HEK293 (cell line): ENCODE results near the gene CELSR1.

Experiments
- CTCF ChIP-seq: fragments of 450-650 bp; formaldehyde crosslinking; IDR thresholded peaks from 2 replicates; pipeline ENCODE4 v1.5.1; 2016; ENCODE audit warnings: missing biosample characterization, missing genetic modification characterization
- GLI4 ChIP-seq: fragments of 450-650 bp; formaldehyde crosslinking; IDR thresholded peaks from 2 replicates; pipeline ENCODE4 v1.5.1; 2016; ENCODE audit warnings: missing biosample characterization, missing genetic modification characterization
- PATZ1 ChIP-seq: fragments of 450-650 bp; formaldehyde crosslinking; IDR thresholded peaks from 2 replicates; pipeline ENCODE4 v1.5.1; 2016; ENCODE audit warnings: missing biosample characterization, missing genetic modification characterization
- SETDB1 ChIP-seq: IDR thresholded peaks from one replicate; pipeline ENCODE4 v1.6.1; 2017; ENCODE audit warnings: mild to moderate bottlenecking, low read length, moderate library complexity, mixed read lengths; ENCODE audit not compliant: insufficient read length
- ZNF114 ChIP-seq: fragments of 450-650 bp; formaldehyde crosslinking; IDR thresholded peaks from 2 replicates; pipeline ENCODE4 v1.5.0; 2017; ENCODE audit warnings: missing biosample characterization, missing genetic modification characterization
- ZNF350 ChIP-seq: fragments of 450-650 bp; formaldehyde crosslinking; IDR thresholded peaks from 2 replicates; pipeline ENCODE4 v1.5.0; 2017; ENCODE audit warnings: missing biosample characterization, mild to moderate bottlenecking, missing genetic modification characterization
- ZNF416 ChIP-seq: fragments of 450-650 bp; formaldehyde crosslinking; IDR thresholded peaks from 2 replicates; pipeline ENCODE4 v1.5.1; 2016; ENCODE audit warnings: missing biosample characterization, missing genetic modification characterization
- ZNF530 ChIP-seq: fragments of 450-650 bp; formaldehyde crosslinking; IDR thresholded peaks from 2 replicates; pipeline ENCODE4 v1.5.1; 2016; ENCODE audit warnings: low read depth, missing biosample characterization, missing genetic modification characterization
- ZNF785 ChIP-seq: fragments of 450-650 bp; formaldehyde crosslinking; IDR thresholded peaks from 2 replicates; pipeline ENCODE4 v1.5.1; 2016; ENCODE audit warnings: missing biosample characterization, missing genetic modification characterization
- ZSCAN30 ChIP-seq: fragments of 450-650 bp; IDR thresholded peaks from 2 replicates; pipeline ENCODE4 v1.5.1; 2018; ENCODE audit warnings: missing biosample characterization, mild to moderate bottlenecking, missing genetic modification characterization, moderate library complexity
- TF ChIP-seq, protein P1 (sequence below): fragments of 450-650 bp; formaldehyde crosslinking; conservative IDR thresholded peaks from 2 replicates; pipeline ENCODE4 v1.5.1; 2016; ENCODE audit warnings: low read depth, missing biosample characterization, missing genetic modification characterization

- TF ChIP-seq PATZ1, result no peak
- TF ChIP-seq ZNF114 (tag by site-specific recombination), result no peak
- TF ChIP-seq, protein P1, sequence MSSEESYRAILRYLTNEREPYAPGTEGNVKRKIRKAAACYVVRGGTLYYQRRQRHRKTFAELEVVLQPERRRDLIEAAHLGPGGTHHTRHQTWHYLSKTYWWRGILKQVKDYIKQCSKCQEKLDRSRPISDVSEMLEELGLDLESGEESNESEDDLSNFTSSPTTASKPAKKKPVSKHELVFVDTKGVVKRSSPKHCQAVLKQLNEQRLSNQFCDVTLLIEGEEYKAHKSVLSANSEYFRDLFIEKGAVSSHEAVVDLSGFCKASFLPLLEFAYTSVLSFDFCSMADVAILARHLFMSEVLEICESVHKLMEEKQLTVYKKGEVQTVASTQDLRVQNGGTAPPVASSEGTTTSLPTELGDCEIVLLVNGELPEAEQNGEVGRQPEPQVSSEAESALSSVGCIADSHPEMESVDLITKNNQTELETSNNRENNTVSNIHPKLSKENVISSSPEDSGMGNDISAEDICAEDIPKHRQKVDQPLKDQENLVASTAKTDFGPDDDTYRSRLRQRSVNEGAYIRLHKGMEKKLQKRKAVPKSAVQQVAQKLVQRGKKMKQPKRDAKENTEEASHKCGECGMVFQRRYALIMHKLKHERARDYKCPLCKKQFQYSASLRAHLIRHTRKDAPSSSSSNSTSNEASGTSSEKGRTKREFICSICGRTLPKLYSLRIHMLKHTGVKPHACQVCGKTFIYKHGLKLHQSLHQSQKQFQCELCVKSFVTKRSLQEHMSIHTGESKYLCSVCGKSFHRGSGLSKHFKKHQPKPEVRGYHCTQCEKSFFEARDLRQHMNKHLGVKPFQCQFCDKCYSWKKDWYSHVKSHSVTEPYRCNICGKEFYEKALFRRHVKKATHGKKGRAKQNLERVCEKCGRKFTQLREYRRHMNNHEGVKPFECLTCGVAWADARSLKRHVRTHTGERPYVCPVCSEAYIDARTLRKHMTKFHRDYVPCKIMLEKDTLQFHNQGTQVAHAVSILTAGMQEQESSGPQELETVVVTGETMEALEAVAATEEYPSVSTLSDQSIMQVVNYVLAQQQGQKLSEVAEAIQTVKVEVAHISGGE (tag by site-specific recombination), result no peak
- TF ChIP-seq GLI4 (tag by site-specific recombination), result no peak
- no peak for TF ChIP-seq CTCF
- TF ChIP-seq SETDB1, result no peak
- no peak for TF ChIP-seq ZNF416 (tag by site-specific recombination)
- no peak for TF ChIP-seq ZNF530 (tag by site-specific recombination)
- no peak for TF ChIP-seq ZSCAN30 (tag by site-specific recombination)
- no peak for TF ChIP-seq ZNF350
- TF ChIP-seq ZNF785 (tag by site-specific recombination), result no peak
Measured at GRCh38 chr22:46450931-46451561, 86.4 kb downstream of the CELSR1 start.
